ENCODE results near the gene C3orf85.

GRCh38 chr3:109195815-109196214, 59.3 kb downstream of the C3orf85 start:
- TF ChIP-seq CTCF (IDR thresholded peaks at IDR 0.05) (no peak), POLR2AphosphoS5 (IDR thresholded peaks at IDR 0.05) (no peak)

Measured in prostate gland (tissue), 2 donors.